LNCaP clone FGC (cell line): ENCODE data around the gene POMGNT2.

Source experiments
- DNase-seq: peaks from one replicate; pipeline ENCODE4 v3.0.0-alpha.2; 2011; ENCODE audit warnings: low read depth
- H3K4me3 ChIP-seq: 2 replicates; pipeline ENCODE4 v1.5.1; 2011; ENCODE audit warnings: mild to moderate bottlenecking, low read depth, low read length, control low read depth
- TF ChIP-seq, protein P1 (sequence below): IDR thresholded peaks from 2 replicates; pipeline ENCODE4 v1.5.1; 2012; ENCODE audit warnings: mild to moderate bottlenecking; ENCODE audit not compliant: control insufficient read depth, insufficient read depth; ENCODE audit errors: extremely low read depth

Gene POMGNT2

DNA sequence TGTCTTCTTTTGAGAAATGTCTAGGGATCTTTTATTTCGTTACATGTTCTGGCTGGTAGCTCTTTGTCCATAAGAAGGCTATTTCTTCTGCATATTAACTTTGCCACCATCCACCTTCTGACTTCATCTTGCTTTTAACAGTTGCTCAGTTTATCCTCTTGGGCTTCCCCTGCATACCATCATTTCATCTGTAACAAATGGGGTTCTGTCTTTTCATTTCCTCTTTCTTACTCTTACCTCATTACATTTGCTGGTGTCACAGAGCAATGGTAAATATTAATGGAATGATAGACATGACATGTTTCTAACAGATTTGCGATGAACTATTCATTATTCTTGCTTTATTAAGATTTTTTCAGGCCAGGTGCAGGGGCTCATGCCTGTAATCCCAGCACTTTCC, 64.4 kb downstream of the POMGNT2 start:
- no peak for DNase-seq
- TF ChIP-seq, protein P1, sequence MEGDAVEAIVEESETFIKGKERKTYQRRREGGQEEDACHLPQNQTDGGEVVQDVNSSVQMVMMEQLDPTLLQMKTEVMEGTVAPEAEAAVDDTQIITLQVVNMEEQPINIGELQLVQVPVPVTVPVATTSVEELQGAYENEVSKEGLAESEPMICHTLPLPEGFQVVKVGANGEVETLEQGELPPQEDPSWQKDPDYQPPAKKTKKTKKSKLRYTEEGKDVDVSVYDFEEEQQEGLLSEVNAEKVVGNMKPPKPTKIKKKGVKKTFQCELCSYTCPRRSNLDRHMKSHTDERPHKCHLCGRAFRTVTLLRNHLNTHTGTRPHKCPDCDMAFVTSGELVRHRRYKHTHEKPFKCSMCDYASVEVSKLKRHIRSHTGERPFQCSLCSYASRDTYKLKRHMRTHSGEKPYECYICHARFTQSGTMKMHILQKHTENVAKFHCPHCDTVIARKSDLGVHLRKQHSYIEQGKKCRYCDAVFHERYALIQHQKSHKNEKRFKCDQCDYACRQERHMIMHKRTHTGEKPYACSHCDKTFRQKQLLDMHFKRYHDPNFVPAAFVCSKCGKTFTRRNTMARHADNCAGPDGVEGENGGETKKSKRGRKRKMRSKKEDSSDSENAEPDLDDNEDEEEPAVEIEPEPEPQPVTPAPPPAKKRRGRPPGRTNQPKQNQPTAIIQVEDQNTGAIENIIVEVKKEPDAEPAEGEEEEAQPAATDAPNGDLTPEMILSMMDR: no peak
- H3K4me3 ChIP-seq: no peak overlapping the region

DNA sequence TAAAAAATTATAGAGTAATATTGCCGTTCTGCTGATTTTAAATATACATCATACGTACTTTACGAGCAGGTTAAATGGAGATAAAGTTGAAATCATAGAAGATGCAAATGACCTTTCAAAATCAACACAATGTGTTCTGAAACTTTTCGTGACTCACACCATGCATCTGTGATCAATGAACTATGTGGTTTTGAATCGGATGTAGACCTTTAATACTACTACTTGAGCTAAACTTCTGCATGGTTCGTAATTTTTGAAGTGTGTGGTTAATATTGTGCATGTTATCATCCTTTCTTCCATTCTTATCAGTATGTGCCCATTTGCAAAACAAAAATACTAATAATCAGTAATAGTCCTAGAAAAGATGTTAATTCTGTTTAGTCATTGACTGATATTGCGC, 67.9 kb downstream of the POMGNT2 start:
- TF ChIP-seq, protein P1: no peak
- H3K4me3 ChIP-seq: no peak overlapping the region
- DNase-seq: no peak

- no peak overlapping the region for H3K4me3 ChIP-seq
- no peak for DNase-seq
- TF ChIP-seq, protein P1: no peak
Measured at GRCh38 chr3:43036621-43037423, 69.1 kb downstream of the POMGNT2 start.

DNA sequence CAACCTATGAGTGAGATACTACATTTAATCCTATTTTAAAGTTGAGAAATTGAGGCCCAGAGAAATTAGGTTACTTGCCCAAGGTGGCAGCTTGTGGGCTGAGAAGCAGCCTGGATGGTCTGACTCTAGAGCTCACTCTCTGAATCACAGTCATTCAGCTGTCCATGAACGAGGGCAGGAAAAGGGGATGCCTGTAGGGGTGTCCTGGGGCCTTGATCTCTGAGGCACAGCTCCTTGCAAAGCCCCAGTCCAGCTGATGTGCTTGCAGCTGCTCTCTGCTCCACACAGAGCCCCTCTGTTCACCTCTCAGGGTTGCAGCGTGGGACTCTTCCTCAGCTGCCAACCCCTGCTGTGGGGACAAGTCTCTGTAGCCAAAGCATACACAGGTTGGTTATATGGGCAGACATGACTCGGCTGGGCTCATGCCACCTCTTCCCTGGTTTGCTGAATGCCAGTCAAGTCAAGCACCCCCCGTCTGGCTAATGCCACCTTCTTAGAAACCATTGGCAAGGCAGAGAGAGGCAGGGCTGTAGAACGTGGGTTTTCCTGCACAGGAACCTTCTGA, 70.0 kb downstream of the POMGNT2 start:
- no peak for DNase-seq
- H3K4me3 ChIP-seq: no peak overlapping the region
- TF ChIP-seq, protein P1: no peak

DNA sequence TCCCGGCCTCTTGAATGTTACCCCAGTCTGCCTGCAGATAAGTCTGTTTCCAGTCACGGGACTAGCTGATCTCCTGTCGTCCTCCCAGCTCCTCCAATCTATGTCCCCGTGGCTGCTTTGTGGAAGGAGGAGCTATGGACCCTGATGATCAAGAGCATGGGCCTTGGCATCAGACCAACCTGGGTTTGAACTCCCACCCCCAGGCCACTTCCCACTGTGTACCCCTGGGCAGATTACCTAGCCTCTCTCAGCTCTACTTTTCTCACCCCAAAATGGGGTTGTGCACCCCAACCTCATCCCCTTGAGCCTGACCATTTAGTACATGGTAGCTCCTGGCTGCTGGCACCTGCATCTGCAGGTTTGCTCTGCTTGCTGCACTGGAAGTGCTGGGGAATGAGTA, 71.0 kb downstream of the POMGNT2 start:
- no peak for DNase-seq
- TF ChIP-seq, protein P1: no peak
- no peak overlapping the region for H3K4me3 ChIP-seq

- TF ChIP-seq, protein P1: no peak
Measured at GRCh38 chr3:43034200-43034599, 71.7 kb downstream of the POMGNT2 start.

More at GRCh38 chr3:43034200-43034599, 71.7 kb downstream of the POMGNT2 start:
- no peak for DNase-seq
- H3K4me3 ChIP-seq: no peak overlapping the region
